GM11168 (cell line): ENCODE results near the gene STK38.
"Not testable (repeated sequence)": the region's sequence is repeated elsewhere in the genome, so short reads cannot be mapped to it uniquely, and the experiment has no call there.

Experiments used
- in situ Hi-C: fragments of 300-500 bp; cut with MboI; formaldehyde crosslinking; loops from one replicate; pipeline ENCODE4 v1.12.0; 2022; ENCODE audit warnings: low sequenced_read_pairs; ENCODE audit not compliant: unreplicated experiment

The STK38 gene

GRCh38 chr6:36546920-36547645, at the start of gene STK38:
TSS of gene STK38 (minus strand) at chr6:36547479. CDS start at chr6:36540202, 7,277 bp downstream.
- in situ Hi-C loops, result no loop called here

- in situ Hi-C loops, result no loop called here
Observed at GRCh38 chr6:36596356-36596755, 49.1 kb upstream of the STK38 start.

- in situ Hi-C loops, result no loop called here
Observed at GRCh38 chr6:36594816-36595643, 47.8 kb upstream of the STK38 start.

- in situ Hi-C loops, result no loop called here
Observed at GRCh38 chr6:36594029-36594815, 46.9 kb upstream of the STK38 start, which contains the start of gene SRSF3. TSS of gene SRSF3 (plus strand) at chr6:36594362. CDS start at chr6:36596763, 2,401 bp downstream.

- in situ Hi-C loops, result no loop called here
Observed at GRCh38 chr6:36593569-36594028, 46.3 kb upstream of the STK38 start.

GRCh38 chr6:36592221-36592655, 45.0 kb upstream of the STK38 start:
- in situ Hi-C loops, result no loop called here

GRCh38 chr6:36590237-36590636, 43.0 kb upstream of the STK38 start:
- in situ Hi-C loops, result no loop called here

GRCh38 chr6:36589025-36589400, 41.7 kb upstream of the STK38 start:
- in situ Hi-C loops, result loop anchor here (10.0 kb wide), 1 partner anchor 966 kb away; no protein-coding TSS in a partner anchor

- in situ Hi-C loops, result loop anchor here (10.0 kb wide), 1 partner anchor 968 kb away; no protein-coding TSS in a partner anchor
Observed at GRCh38 chr6:36586606-36587005, 39.3 kb upstream of the STK38 start.

- in situ Hi-C loops, result loop anchor here (10.0 kb wide), 1 partner anchor 973 kb away; no protein-coding TSS in a partner anchor
Observed at GRCh38 chr6:36581716-36582115, 34.4 kb upstream of the STK38 start.

GRCh38 chr6:36580184-36580526, 32.9 kb upstream of the STK38 start:
- in situ Hi-C loops, result loop anchor here (10.0 kb wide), 1 partner anchor 975 kb away; no protein-coding TSS in a partner anchor

- in situ Hi-C loops, result no loop called here
Observed at GRCh38 chr6:36578431-36578830, 31.2 kb upstream of the STK38 start.

GRCh38 chr6:36578030-36578429, 30.8 kb upstream of the STK38 start:
- in situ Hi-C loops, result no loop called here

- in situ Hi-C loops, result no loop called here
Observed at GRCh38 chr6:36577301-36577700, 30.0 kb upstream of the STK38 start.

GRCh38 chr6:36576578-36576977, 29.3 kb upstream of the STK38 start:
- in situ Hi-C loops, result no loop called here

GRCh38 chr6:36574679-36575078, 27.4 kb upstream of the STK38 start:
- in situ Hi-C loops, result no loop called here

GRCh38 chr6:36572353-36573311, 25.4 kb upstream of the STK38 start:
- in situ Hi-C loops, result not testable (repeated sequence)

GRCh38 chr6:36571122-36572043, 24.1 kb upstream of the STK38 start:
- in situ Hi-C loops, result no loop called here
